GM12801 (cell line): ENCODE results near the gene NAA60.

Experiments
- CTCF ChIP-seq: IDR thresholded peaks from one replicate; pipeline ENCODE4 v1.5.1; 2011; ENCODE audit warnings: control low read depth; ENCODE audit not compliant: insufficient read length; ENCODE audit errors: extremely low read depth

The NAA60 gene

GRCh38 chr16:3465911-3466584 is 22.6 kb downstream of the NAA60 start:
- no peak for TF ChIP-seq CTCF

GRCh38 chr16:3467182-3467581 is 23.7 kb downstream of the NAA60 start:
- TF ChIP-seq CTCF = no peak

DNA sequence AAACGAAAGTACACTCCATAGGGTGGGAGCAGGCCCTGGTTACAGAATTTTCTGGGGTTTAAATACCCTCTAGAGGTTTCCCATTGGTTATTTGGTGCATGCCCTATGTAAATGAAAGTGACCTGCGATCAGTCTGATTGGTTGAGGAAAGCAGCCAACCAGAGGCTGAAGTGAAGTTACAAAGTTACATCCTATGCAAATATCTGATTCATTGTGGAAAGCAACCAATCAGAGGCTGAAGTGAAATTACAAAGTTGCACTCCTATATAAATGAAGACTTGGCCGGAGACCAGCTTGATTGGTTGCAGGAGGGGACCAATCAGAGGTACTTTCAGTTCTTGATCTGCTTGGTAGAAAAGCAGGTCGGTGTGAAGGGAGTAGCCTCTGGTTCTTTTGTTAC is 24.4 kb downstream of the NAA60 start:
- TF ChIP-seq CTCF = no peak

- no peak for TF ChIP-seq CTCF
Measured at GRCh38 chr16:3468501-3468900, 25.0 kb downstream of the NAA60 start.

DNA sequence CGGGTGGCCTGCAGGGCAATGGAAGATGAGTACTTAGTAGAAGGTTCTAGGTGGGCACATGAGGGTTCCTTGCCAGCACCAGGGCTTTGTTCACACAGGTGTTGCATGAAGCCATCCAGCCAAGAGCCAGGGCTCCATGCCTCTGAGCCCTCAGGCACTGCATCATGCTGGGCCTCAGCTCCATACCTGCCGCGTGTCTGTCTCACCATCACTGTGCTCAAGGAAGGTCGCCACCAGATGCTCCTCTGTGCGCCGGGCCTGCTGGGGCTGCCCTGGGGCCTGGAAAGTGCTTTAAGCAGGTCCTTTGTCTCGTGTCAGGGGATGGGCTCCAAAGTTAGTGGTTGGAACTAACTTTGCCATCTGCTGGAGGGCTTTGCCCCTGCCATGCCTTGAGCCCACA is 26.3 kb downstream of the NAA60 start:
- TF ChIP-seq CTCF = no peak

- no peak for TF ChIP-seq CTCF
Measured at GRCh38 chr16:3470723-3471122, 27.2 kb downstream of the NAA60 start.

- TF ChIP-seq CTCF = no peak
Measured at GRCh38 chr16:3471518-3472176, 28.2 kb downstream of the NAA60 start.
